OCI-LY1 (cell line): ENCODE measurements around the gene DCLK1.

Source experiments
- H2AFZ ChIP-seq: fragments of 200-600 bp; sonication (generic), shearing (Covaris generic); 2 replicates; pipeline ENCODE4 v1.6.0; 2014; ENCODE audit warnings: antibody characterized with exemption, mild to moderate bottlenecking, low read length
- H3F3A ChIP-seq: fragments of 200-600 bp; sonication (generic), shearing (Covaris generic); 2 replicates; pipeline ENCODE4 v1.6.0; 2014; ENCODE audit warnings: mild to moderate bottlenecking, antibody characterized with exemption, low read length, moderate library complexity; ENCODE audit not compliant: insufficient read depth
- H3K27ac ChIP-seq: fragments of 200-600 bp; sonication (generic); 2 replicates; pipeline ENCODE4 v1.5.1; 2014; ENCODE audit warnings: low read length, mixed run types, mild to moderate bottlenecking, low read depth; ENCODE audit not compliant: poor library complexity, severe bottlenecking
- H3K27me3 ChIP-seq: fragments of 200-600 bp; sonication (generic); 2 replicates; pipeline ENCODE4 v1.6.0; 2014; ENCODE audit warnings: antibody characterized with exemption, mild to moderate bottlenecking, low read length, moderate library complexity; ENCODE audit not compliant: insufficient read depth
- H3K36me3 ChIP-seq: fragments of 200-600 bp; sonication (generic); 2 replicates; pipeline ENCODE4 v1.6.1; 2014; ENCODE audit warnings: mild to moderate bottlenecking, antibody characterized with exemption, low read length, moderate library complexity, mixed read lengths; ENCODE audit not compliant: insufficient read depth
- H3K4me1 ChIP-seq: fragments of 200-600 bp; sonication (generic); 2 replicates; pipeline ENCODE4 v1.5.1; 2014; ENCODE audit warnings: mild to moderate bottlenecking, low read length, moderate library complexity; ENCODE audit not compliant: insufficient read depth, severe bottlenecking
- H3K4me2 ChIP-seq: fragments of 200-600 bp; sonication (generic), shearing (Covaris generic); 2 replicates; pipeline ENCODE4 v1.6.1; 2014; ENCODE audit warnings: low read length
- H3K4me3 ChIP-seq: fragments of 200-600 bp; sonication (generic); 2 replicates; pipeline ENCODE4 v1.5.1; 2014; ENCODE audit warnings: low read length, low read depth, mild to moderate bottlenecking, mixed read lengths; ENCODE audit not compliant: poor library complexity, severe bottlenecking
- H3K79me2 ChIP-seq: fragments of 200-600 bp; shearing (Covaris generic); 2 replicates; pipeline ENCODE4 v1.6.1; 2016; ENCODE audit warnings: mixed run types, low read length, mixed read lengths; ENCODE audit not compliant: insufficient read depth
- H3K9ac ChIP-seq: fragments of 200-600 bp; sonication (generic), shearing (Covaris generic); 2 replicates; pipeline ENCODE4 v1.6.1; 2014; ENCODE audit warnings: mild to moderate bottlenecking, low read length, mixed read lengths
- H3K9me2 ChIP-seq: fragments of 200-600 bp; sonication (generic), shearing (Covaris generic); 2 replicates; pipeline ENCODE4 v1.6.1; 2014; ENCODE audit warnings: low read depth, mild to moderate bottlenecking, low read length, mixed read lengths
- H3K9me3 ChIP-seq: fragments of 200-600 bp; shearing (Covaris generic); 2 replicates; pipeline ENCODE4 v1.6.1; 2014; ENCODE audit warnings: low read length, mixed read lengths
- H4K20me1 ChIP-seq: fragments of 200-600 bp; sonication (generic), shearing (Covaris generic); 2 replicates; pipeline ENCODE4 v1.6.0; 2016; ENCODE audit warnings: mild to moderate bottlenecking, low read length; ENCODE audit not compliant: insufficient read depth
- CTCF ChIP-seq: fragments of 200-600 bp; sonication (generic), shearing (Covaris generic); IDR thresholded peaks from 2 replicates; pipeline ENCODE4 v1.5.1; 2017; ENCODE audit warnings: mild to moderate bottlenecking, antibody characterized with exemption, low read length, moderate library complexity, mixed read lengths
- EZH2 ChIP-seq: fragments of 200-600 bp; sonication (generic), shearing (Covaris generic); IDR thresholded peaks from 2 replicates; pipeline ENCODE4 v1.8.0; 2017; ENCODE audit warnings: borderline replicate concordance, mixed run types, mild to moderate bottlenecking, antibody characterized with exemption, low read length, moderate library complexity, mixed read lengths

Gene DCLK1

GRCh38 chr13:35886332-35887114 is 244.7 kb downstream of the DCLK1 start:
- H3K79me2 ChIP-seq = no peaks in the 10 kb centered on the region
- no peaks in the 10 kb centered on the region for H3K9me2 ChIP-seq
- H3K36me3 ChIP-seq = no peaks in the 10 kb centered on the region
- no peak overlapping the region for H2AFZ ChIP-seq
- H3K4me1 ChIP-seq = no peaks in the 10 kb centered on the region
- H3K9me3 ChIP-seq = no peaks in the 10 kb centered on the region
- no peak overlapping the region for H3K27ac ChIP-seq
- no peak for TF ChIP-seq EZH2
- H3F3A ChIP-seq = no peaks in the 10 kb centered on the region
- H3K4me2 ChIP-seq = no peak overlapping the region
- no peak overlapping the region for H3K9ac ChIP-seq
- H3K4me3 ChIP-seq = no peak overlapping the region
- H4K20me1 ChIP-seq = no peaks in the 10 kb centered on the region
- no peaks in the 10 kb centered on the region for H3K27me3 ChIP-seq

DNA sequence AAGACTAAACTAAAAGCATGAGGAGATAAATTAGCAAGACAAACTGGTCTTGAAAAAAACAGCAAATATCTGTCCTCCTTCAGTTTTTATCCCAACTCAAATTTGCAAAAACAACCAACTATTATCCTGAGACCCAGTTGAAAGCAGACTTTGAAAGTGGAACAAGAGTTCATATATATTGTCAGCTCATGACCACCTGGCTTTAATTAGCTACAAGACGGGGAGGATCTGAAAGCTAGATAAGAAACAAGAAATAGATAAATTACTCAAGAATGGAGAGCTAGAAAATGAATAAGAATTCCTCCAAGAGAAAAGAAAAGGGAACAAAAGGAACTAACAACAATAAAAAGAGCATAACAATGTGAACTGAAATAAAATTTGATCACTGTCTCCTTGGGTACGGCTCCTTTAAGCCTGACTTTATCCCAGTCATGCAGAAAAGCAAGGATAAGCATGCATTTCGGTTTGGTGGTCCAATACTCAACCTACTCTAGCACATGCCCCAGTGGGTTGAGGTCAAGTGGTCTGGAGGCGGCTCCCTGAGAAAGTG is 246.9 kb downstream of the DCLK1 start:
- no peak overlapping the region for H3K4me2 ChIP-seq
- H3K4me1 ChIP-seq = no peaks in the 10 kb centered on the region
- no peaks in the 10 kb centered on the region for H3K9me3 ChIP-seq
- H2AFZ ChIP-seq = no peak overlapping the region
- no peak overlapping the region for H3K9ac ChIP-seq
- TF ChIP-seq EZH2 (no peak), CTCF (no peak)
- H3K27me3 ChIP-seq = no peaks in the 10 kb centered on the region
- no peaks in the 10 kb centered on the region for H3K36me3 ChIP-seq
- no peaks in the 10 kb centered on the region for H3K9me2 ChIP-seq
- no peaks in the 10 kb centered on the region for H4K20me1 ChIP-seq
- no peaks in the 10 kb centered on the region for H3F3A ChIP-seq
- no peak overlapping the region for H3K4me3 ChIP-seq
- H3K27ac ChIP-seq = no peak overlapping the region
- H3K79me2 ChIP-seq = no peaks in the 10 kb centered on the region

GRCh38 chr13:35882722-35883497 is 248.3 kb downstream of the DCLK1 start:
- no peaks in the 10 kb centered on the region for H3K27me3 ChIP-seq
- H2AFZ ChIP-seq = no peak overlapping the region

More at GRCh38 chr13:35882722-35883497, 248.3 kb downstream of the DCLK1 start:
- H3K9ac ChIP-seq = no peak overlapping the region
- H4K20me1 ChIP-seq = no peaks in the 10 kb centered on the region
- H3K4me2 ChIP-seq = no peak overlapping the region
- H3K27ac ChIP-seq = no peak overlapping the region
- no peaks in the 10 kb centered on the region for H3K9me3 ChIP-seq
- H3K79me2 ChIP-seq = no peaks in the 10 kb centered on the region
- no peak overlapping the region for H3K4me3 ChIP-seq
- TF ChIP-seq CTCF = no peak
- TF ChIP-seq EZH2 = no peak
- no peaks in the 10 kb centered on the region for H3K9me2 ChIP-seq
- H3K4me1 ChIP-seq = no peaks in the 10 kb centered on the region
- no peaks in the 10 kb centered on the region for H3F3A ChIP-seq
- H3K36me3 ChIP-seq = no peaks in the 10 kb centered on the region
